Heart left ventricle (tissue), 16 donors: Measurements from ENCODE around the gene UST. TPM values are rescaled to one million over a fixed set of nuclear protein-coding genes. Genes with fewer than 3 reads are reported as not detected.
"Not testable (repeated sequence)": the region's sequence is repeated elsewhere in the genome, so short reads cannot be mapped to it uniquely, and the experiment has no call there.

Experiments used
- ATAC-seq, 4 donors: fragments of 200-7000 bp; cut with Tn5 transposase; one replicate each; pipeline ENCODE4 v1.9.1; 2020 to 2022; ENCODE audit warnings: moderate library complexity in 4 of 4, mild to moderate bottlenecking in 3 of 4, moderate number of reproducible peaks in 1 of 4
- DNase-seq, 5 donors: peaks; one replicate each; pipeline ENCODE4 v3.0.0-alpha.2; 2020
- H3K27ac ChIP-seq, 12 donors: fragments of 200-600 bp; sonication (generic) in 4 of 12; one replicate each; pipeline versions ENCODE4 v1.5.0 to v1.8.0; 2016 to 2022; ENCODE audit warnings: mild to moderate bottlenecking in 2 of 12
- H3K27me3 ChIP-seq, 9 donors: fragments of 200-600 bp; sonication (generic) in 2 of 9; one replicate each; pipeline versions ENCODE4 v1.5.1 to v1.8.0; 2016 to 2022; ENCODE audit warnings: mild to moderate bottlenecking in 3 of 9
- H3K36me3 ChIP-seq, 9 donors: fragments of 200-600 bp; sonication (generic) in 2 of 9; one replicate each; pipeline versions ENCODE4 v1.5.0 to v1.8.0; 2018 to 2022; ENCODE audit warnings: mild to moderate bottlenecking in 2 of 9
- H3K4me1 ChIP-seq, 12 donors: fragments of 200-600 bp; sonication (generic) in 4 of 12; one replicate each; pipeline versions ENCODE4 v1.5.0 to v1.8.0; 2016 to 2022; ENCODE audit warnings: mild to moderate bottlenecking in 3 of 12
- H3K4me3 ChIP-seq, 12 donors: fragments of 200-600 bp; sonication (generic) in 4 of 12; one replicate each; pipeline versions ENCODE4 v1.5.0 to v1.8.0; 2017 to 2022; ENCODE audit warnings: mild to moderate bottlenecking in 9 of 12, moderate library complexity in 4 of 12
- H3K9me3 ChIP-seq, 12 donors: fragments of 200-600 bp; sonication (generic) in 4 of 12; one replicate each; pipeline versions ENCODE4 v1.5.0 to v1.8.0; 2016 to 2022; ENCODE audit warnings: mild to moderate bottlenecking in 1 of 12
- CTCF ChIP-seq, 12 donors: fragments of 200-600 bp; sonication (generic) in 4 of 12; IDR thresholded peaks; one replicate each; pipeline versions ENCODE4 v1.5.0 to v1.8.0; 2018 to 2022; ENCODE audit warnings: antibody characterized with exemption in 12 of 12, mild to moderate bottlenecking in 5 of 12
- POLR2A ChIP-seq, 2 donors: fragments of 450-650 bp; IDR thresholded peaks; one replicate each; pipeline ENCODE4 v1.6.1; 2017; ENCODE audit warnings: antibody characterized with exemption in 2 of 2, mild to moderate bottlenecking in 2 of 2, moderate library complexity in 2 of 2
- WGBS, 4 donors: extraction: QIAGEN DNeasy Blood & Tissue Kit in 2 of 4; methylation state at CpG; one replicate each; pipeline versions ENCODE4 v1.1.5 to v1.1.7; 2013 to 2018; 5-methylcytosine and 5-hydroxymethylcytosine counted together
- intact Hi-C, 10 donors: fragments of 100-400 bp; cut with DNase I; formaldehyde crosslinking; loops; one replicate each; pipeline versions ENCODE4 v1.11.1 to v1.14.2; 2022
- polyA plus RNA-seq, 2 donors: library from polyadenylated mRNA; stranded (reverse); fragments of 200-250 nt; gene quantifications; one replicate each; pipeline ENCODE4 v1.2.3, GENCODE V29; 2013
- total RNA-seq, 9 donors: library from RNA; depleted of rRNA in 2 of 9; stranded (reverse); fragments of >200 nt in 2 of 9; fragmentation: NEBNext Ultra II Directional in 3 of 9; extraction: Animal tissue kit (Norgen Biotek cat#: 25700) in 3 of 9; gene quantifications; one replicate each; pipeline versions ENCODE4 v1.1.0 to v1.2.4, GENCODE V29; 2016 to 2023
- donor health status: ischemic (EF 13 %, LVEDD 7.1; RV severe dilation, severe dysfunction).
- donor health status: healthy with polysubstance abuse.
- donor health status: DM: no; HTN: yes; CAD: no.
- donor health status: DM: no; HTN: no; CAD: no.
- donor health status: ischemic (EF 25% LVEDD 6.9; RV normal size, moderate dysfunction).
- donor health status: ischemic (EF 25% LVEDD 5.7; RV mildly dilated, moderate dysfunction).
- donor health status: healthy.
- donor health status: DM: yes; HTN: yes; CAD: no.
- donor health status: ischemic (EF 35%, LVEDD 5.7; RV mildly dilated, moderate dysfunction).
- donor health status: nonischemic (EF 11% LVEDD 7.7; RV severe dilation, severe dysfunction).
- donor health status: DM: yes; HTN: yes; CAD: no.
- donor health status: PGD.
- donor health status: ischemic (EF 29% LVEDD 5.4; RV normal size, mild dysfunction).
- donor health status: nonischemic (EF 23%, LVEDD 6.1; RV moderate dilation, normal function).

UST gene
- total and polyA plus RNA-seq, 11 donors = 1.1 to 5.8 (median 2.7) TPM

- H3K27me3 ChIP-seq = no peaks in the 10 kb centered on the region
- peaks cover 0 to 12% (median 6%) of the 10 kb centered on the region in 12 donors for H3K4me1 ChIP-seq
- WGBS, 4 donors = 81 to 87% (median 84%) methylated on average over 16 of the region's 16 CpGs
- DNase-seq = no peak
- ATAC-seq = no peak
- H3K27ac ChIP-seq = no peak overlapping the region
- TF ChIP-seq CTCF (IDR thresholded peaks at IDR 0.05) (no peak), POLR2A (IDR thresholded peaks at IDR 0.05) (no peak)
- H3K4me3 ChIP-seq = no peak overlapping the region
- no peaks in the 10 kb centered on the region for H3K36me3 ChIP-seq
- intact Hi-C loops = no loop called here
- no peaks in the 10 kb centered on the region for H3K9me3 ChIP-seq
Observed at GRCh38 chr6:148851683-148852556, 105.1 kb downstream of the UST start.

- WGBS, 4 donors = 86 to 90% (median 88%) methylated on average over 6 of the region's 6 CpGs
- TF ChIP-seq CTCF (IDR thresholded peaks at IDR 0.05) = no peak
- TF ChIP-seq POLR2A (IDR thresholded peaks at IDR 0.05) = no peak
- Histone ChIP-seq H3K27me3 (no peaks in the 10 kb centered on the region), H3K36me3 (no peaks in the 10 kb centered on the region), H3K27ac (no peak overlapping the region), H3K9me3 (no peaks in the 10 kb centered on the region), H3K4me1 (peaks cover 0 to 5% (median 2%) of the 10 kb centered on the region in 12 donors), H3K4me3 (no peak overlapping the region)
- DNase-seq (no peak), ATAC-seq (no peak)
- intact Hi-C loops = no loop called here
Observed at GRCh38 chr6:148852688-148853087, 105.9 kb downstream of the UST start.

GRCh38 chr6:148853113-148853512 lies 106.3 kb downstream of the UST start:
- H3K4me3 ChIP-seq, ATAC-seq, H3K4me1 ChIP-seq, intact Hi-C loops, H3K27ac ChIP-seq, H3K36me3 ChIP-seq, H3K9me3 ChIP-seq, DNase-seq, H3K27me3 ChIP-seq: not testable (repeated sequence)
- 86 to 100% (median 93%) methylated on average over 3 of the region's 3 CpGs for WGBS, 4 donors

GRCh38 chr6:148854096-148854495 lies 107.3 kb downstream of the UST start:
- Histone ChIP-seq H3K36me3 (no peaks in the 10 kb centered on the region), H3K9me3 (peaks cover 0 to 3% (median 0%) of the 10 kb centered on the region in 12 donors), H3K27me3 (no peaks in the 10 kb centered on the region), H3K27ac (no peak overlapping the region), H3K4me3 (no peak overlapping the region), H3K4me1 (no peaks in the 10 kb centered on the region)
- ATAC-seq (no peak), DNase-seq (no peak)
- TF ChIP-seq POLR2A (IDR thresholded peaks at IDR 0.05) = no peak
- TF ChIP-seq CTCF (IDR thresholded peaks at IDR 0.05) = no peak
- 61 to 65% (median 63%) methylated on average over 5 of the region's 5 CpGs for WGBS, 4 donors
- intact Hi-C loops = no loop called here
